AG08396 (cell line): ENCODE data around the gene SENP5.

Source experiments
- DNase-seq: peaks from one replicate; pipeline ENCODE4 v3.0.0; 2012; ENCODE audit warnings: low spot score, mixed read lengths

SENP5 gene

GRCh38 chr3:196889844-196890708 lies 22.4 kb downstream of the SENP5 start:
- DNase-seq, result no peak

- no peak for DNase-seq
Observed at GRCh38 chr3:196894557-196895295, 27.0 kb downstream of the SENP5 start.

DNA sequence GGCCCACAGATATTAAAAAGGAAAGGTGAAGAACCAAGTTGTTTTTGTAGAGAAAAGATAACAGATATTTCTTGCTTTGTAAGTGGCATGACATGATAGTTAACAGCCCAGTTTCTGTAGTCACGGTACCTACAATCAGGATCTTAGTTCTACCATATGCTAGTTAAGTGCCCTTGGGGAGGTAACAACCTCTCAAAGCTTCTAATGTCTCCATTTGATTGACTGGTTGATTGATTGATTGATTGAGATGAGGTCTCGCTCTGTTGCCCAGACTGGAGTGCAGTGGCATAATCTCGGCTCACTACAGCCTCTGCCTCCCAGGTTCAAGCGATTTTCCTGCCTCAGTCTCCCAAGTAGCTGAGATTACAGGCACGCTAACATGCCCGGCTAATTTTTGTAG lies 28.5 kb downstream of the SENP5 start:
- DNase-seq, result no peak

DNA sequence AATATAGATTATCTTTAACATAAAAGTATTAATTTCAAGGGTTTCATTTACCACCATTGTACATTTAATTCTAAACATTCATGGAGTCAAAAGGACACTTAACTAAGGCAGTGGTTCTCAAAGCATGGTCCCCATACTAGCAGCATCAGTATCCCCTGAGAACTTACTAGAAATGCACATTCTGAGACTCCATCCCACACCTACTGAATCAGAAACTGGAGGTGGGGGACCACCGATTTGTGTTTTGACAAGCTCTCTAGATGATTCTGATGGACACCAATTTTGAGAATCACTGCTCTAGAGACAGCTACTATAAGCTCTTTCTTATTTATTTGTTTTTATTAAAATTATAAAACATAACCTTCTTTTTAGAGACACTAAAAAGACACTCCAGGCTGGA lies 34.0 kb downstream of the SENP5 start:
- DNase-seq, result no peak

GRCh38 chr3:196902296-196902695 lies 34.6 kb downstream of the SENP5 start:
- no peak for DNase-seq

- no peak for DNase-seq
Observed at GRCh38 chr3:196903740-196904139, 36.0 kb downstream of the SENP5 start.

- no peak for DNase-seq
Observed at GRCh38 chr3:196914866-196915265, 47.1 kb downstream of the SENP5 start.

- DNase-seq, result no peak
Observed at GRCh38 chr3:196915375-196915774, 47.7 kb downstream of the SENP5 start.

GRCh38 chr3:196916221-196916620 lies 48.5 kb downstream of the SENP5 start:
- DNase-seq, result no peak

DNA sequence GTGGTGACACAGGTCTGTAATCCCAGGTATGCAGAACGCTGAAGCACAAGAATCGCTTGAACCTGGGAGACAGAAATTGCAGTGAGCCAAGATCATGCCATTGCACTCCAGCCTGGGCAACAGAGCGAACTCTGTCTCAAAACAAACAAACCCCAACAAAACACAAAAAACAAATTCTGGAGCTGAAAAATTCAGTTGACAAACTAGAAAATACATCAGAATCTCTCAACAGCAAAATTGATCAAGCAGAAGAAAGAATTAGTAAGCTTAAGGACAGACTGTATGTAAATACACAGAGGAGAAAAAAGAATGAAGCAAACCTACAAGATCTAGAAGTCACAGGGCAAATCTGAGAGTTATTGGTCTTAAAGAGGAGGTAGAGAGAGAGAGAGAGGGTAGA lies 49.3 kb downstream of the SENP5 start:
- no peak for DNase-seq

- no peak for DNase-seq
Observed at GRCh38 chr3:196918968-196919367, 51.2 kb downstream of the SENP5 start.

- no peak for DNase-seq
Observed at GRCh38 chr3:196920733-196921132, 53.0 kb downstream of the SENP5 start.

DNA sequence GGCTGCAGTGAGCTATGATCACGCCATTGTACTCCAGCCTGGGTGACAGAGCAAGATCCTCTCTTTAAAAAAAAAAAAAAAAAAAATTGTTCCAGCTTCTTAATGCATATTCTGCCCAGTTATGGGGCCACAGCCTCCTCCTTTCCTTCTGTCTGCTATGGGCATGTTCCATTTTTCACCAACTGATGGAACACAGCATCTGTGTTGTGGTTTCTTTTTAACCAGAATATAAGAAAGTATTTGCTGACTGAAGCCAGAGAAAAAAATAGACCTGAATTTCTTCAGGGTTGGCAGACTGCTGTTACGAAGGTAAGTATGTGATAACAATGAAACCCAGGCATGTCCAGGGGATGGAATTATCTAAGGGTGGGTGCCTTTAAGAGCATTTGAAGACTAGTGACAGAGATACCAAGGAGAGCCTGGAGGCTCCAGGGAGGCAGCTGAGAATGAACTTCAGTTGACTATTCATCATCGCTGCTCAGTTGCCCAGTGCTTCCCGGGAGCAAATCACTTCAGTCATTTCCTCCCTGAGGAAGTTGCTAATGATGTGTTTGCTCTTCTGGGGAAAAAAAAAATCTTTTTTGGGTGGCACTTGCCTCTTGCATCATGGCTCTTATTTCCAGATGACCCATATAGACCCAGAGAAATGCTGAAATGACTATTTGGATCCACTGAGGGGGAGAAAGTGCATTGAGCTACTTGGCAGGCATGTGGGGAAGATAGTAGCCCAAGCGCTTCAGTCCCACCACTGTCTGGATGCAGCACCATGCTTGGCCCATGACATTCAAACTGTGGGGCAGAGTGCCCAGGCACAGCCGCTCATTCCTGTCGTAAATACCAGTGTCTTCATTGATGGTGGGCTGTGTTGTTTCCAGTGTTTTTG lies 60.1 kb downstream of the SENP5 start:
- no peak for DNase-seq

DNA sequence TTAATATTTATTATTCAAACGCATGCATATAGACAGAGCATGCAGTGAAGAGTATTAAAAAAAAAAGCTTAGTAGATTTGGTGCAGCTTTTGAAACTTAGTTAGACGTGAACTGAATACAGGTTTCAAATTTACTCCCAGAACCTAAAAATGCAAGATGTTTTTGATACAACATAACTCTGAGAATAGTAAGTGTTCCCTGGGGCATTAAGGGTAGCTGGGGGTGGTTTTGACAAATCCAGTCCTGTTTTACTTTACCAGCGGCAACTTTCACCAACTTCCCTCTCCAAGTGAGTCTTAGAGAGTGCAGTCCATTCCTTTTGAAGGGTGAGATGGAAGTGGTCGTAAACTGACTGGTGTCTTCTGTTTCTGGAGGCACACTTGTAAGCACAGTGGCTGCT lies 63.4 kb downstream of the SENP5 start:
- DNase-seq, result no peak

- DNase-seq, result no peak
Observed at GRCh38 chr3:196931828-196932587, 64.3 kb downstream of the SENP5 start.

- DNase-seq, result no peak
Observed at GRCh38 chr3:196932600-196932999, 64.9 kb downstream of the SENP5 start.

GRCh38 chr3:196936288-196936687 lies 68.6 kb downstream of the SENP5 start:
- DNase-seq, result no peak

GRCh38 chr3:196938124-196938523 lies 70.4 kb downstream of the SENP5 start:
- DNase-seq, result no peak

DNA sequence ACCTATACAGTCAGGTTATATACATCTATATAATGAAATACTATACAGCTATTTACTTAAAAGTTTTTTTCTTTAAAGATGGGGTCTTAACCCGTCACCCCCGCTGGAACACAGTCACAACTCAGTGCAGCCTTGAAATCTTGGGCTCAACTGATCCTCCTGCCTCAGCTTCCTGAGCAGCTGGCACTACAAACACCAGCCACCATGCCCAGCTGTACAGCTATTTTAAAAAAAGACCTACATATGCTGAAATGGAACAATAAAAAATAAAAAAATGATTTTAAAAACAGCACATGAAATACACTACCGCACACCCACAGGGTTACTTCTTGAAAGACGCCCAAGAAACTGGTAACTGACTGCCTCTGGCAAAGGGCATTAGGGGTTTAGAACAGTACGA lies 70.9 kb downstream of the SENP5 start:
- no peak for DNase-seq

GRCh38 chr3:196941729-196942225 lies 74.1 kb downstream of the SENP5 start:
- peak; percentile 59 for DNase-seq

DNA sequence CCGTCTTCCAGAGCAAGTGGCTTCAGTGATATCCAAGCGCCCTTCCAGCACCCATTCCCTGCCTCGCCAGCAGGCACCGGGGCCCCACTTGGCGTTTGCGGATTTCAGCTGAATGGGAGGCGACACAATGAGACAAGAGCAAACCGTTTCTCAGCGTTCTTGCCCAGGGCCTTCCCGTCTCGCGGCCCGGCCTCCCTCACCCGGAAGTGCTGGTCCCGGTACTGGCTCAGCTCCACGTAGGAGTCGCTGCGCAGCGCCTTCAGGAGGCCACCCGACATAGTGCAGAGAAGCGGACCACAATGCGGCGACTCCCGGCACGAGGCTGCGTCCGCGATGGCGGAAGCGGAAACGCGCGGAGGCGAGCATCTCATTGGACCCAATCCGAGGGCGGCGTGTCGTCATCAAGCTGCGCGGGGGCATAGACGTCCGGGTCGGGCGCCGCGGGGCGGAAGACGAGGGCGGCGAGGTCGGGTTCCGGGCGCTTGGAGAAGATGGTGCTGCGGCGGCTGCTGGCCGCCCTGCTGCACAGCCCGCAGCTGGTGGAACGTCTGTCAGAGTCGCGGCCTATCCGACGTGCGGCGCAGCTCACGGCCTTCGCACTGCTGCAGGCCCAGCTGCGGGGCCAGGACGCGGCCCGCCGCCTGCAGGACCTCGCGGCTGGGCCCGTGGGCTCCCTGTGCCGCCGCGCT lies 74.7 kb downstream of the SENP5 start, which contains the start of gene NCBP2:
Gene NCBP2, minus strand, starts transcription at position 303 of the 689 bp plus-strand sequence. Its CDS starts 25 bp downstream, at position 278.
- peak; percentile 97 for DNase-seq
